M059J (cell line): ENCODE data around the gene BAG1. TPM values are rescaled to one million over a fixed set of nuclear protein-coding genes. Genes with fewer than 3 reads are reported as not detected.

ENCODE experiments used
- DNase-seq: peaks from one replicate; pipeline ENCODE4 v3.0.0-alpha.2; 2012; ENCODE audit warnings: low read depth
- total RNA-seq: library from RNA; depleted of rRNA; stranded (reverse); fragments of >200 nt; shearing (Covaris generic); gene quantifications from 2 replicates; pipeline ENCODE4 v1.2.3, GENCODE V29; 2014; rRNA removed

BAG1 gene
- total RNA-seq, result 60.1 and 72.0 TPM in 2 replicates

DNA sequence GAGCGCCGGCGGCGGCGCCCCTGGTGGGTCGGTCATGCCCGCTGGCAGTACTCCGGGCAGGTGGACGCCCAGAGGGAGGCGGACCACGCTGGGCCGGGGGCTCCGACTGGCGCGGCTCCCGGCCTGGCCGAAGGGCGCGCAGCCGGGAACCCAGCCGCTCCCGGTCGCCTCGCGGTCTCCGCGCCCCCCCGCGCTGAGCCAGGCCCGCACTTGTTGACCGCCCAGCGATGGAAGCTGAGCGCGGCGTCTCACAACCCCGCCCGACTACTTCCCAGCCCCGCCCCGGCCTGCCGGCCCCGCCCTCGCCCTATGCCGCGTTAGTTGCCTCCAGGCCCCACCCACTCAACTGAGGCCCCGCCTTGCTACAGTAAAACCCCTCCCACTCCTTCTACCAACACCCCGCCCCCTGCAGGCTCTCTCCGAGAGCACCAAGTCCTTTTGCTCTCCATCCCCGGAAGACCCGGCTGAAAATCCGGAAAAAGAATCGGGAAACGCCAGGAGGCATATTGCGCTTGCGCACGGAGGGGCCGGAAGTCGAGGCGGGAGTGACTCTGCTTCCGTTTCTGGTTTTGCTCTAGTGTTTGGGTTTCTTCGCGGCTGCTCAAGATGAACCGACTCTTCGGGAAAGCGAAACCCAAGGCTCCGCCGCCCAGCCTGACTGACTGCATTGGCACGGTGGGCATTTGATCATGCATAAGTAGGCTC is at the start of gene BAG1, which contains the start of gene CHMP5:
BAG1 (minus strand) TSS at position 236 of the 705 bp plus-strand sequence.
CHMP5 (plus strand) TSS at position 577 of the 705 bp plus-strand sequence; CDS start at position 607, 30 bp downstream.
- peak; percentile 99 for DNase-seq

DNA sequence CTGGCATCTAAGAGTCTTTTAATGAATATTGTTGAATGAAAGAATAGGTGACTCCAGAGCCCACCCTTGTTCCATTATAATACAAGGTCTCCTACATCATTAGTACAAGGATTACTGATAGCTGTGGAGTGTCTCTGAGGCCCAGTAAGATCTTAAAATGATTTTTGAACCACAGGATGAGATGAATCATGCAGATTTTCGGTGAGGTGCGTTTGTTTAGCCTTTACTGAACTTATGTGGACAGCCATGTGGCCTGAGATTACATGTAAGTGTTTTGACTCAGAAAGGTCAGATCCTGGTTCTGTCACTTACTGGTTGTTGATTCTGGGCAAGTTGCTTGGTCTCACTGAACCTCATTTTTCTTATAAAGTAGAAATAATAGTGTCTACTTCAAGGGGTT is 47.4 kb upstream of the BAG1 start:
- peak; percentile 65 for DNase-seq

DNA sequence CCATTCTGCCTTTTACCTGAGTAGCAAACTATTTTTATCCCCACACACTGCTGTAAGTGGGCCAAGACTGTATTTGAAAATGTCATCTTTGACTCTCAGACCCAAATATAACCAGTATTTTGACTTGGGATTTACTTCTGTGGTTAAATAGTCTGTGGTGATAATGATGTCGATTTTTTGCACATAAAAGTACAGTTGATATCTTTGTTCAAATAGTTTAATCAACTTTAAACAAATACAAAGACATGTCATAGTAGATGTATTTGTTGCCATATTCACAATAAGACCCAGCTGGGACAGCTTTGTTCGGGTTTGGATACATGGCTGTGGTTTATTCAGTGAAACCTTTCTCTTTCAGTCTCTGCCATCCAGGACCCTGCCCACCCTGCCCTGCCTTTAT is 46.2 kb upstream of the BAG1 start:
- no peak for DNase-seq

DNA sequence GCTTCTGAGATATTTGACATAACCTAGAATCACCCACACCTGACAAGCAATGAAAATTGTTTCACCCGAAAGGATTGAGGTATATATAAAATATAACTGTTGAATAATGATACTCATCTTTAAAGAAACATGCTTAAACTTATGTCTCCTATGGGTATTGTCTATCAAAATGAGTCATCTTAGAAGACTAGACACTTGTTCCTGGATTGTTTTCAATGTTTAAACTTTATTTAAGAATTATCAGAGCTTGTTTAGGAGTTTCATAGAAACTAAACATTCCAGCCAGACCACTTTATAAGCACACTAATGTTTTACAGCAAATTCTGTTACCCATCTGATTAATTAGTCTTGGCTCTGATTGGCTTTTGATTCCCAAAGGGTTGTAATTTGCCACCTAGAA is 45.4 kb upstream of the BAG1 start:
- no peak for DNase-seq

DNA sequence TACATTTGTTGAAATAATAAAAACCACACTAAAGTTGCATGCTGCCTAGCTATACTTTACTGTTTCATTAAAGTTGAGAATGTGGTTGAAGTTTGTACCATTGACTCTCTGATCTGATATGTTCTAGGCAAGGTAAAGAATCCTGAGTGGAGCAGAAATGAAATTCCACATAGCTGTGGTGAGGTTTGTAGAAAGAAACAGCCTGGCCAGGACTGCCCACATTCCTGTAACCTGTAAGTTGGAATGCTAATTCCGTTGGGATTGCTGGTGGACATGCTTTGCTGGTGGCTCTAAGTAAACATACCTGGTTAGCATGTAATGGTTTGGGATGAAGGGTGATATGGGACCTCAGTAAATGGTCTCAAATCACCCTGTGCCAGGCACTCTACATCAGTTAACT is 42.6 kb upstream of the BAG1 start:
- no peak for DNase-seq

DNA sequence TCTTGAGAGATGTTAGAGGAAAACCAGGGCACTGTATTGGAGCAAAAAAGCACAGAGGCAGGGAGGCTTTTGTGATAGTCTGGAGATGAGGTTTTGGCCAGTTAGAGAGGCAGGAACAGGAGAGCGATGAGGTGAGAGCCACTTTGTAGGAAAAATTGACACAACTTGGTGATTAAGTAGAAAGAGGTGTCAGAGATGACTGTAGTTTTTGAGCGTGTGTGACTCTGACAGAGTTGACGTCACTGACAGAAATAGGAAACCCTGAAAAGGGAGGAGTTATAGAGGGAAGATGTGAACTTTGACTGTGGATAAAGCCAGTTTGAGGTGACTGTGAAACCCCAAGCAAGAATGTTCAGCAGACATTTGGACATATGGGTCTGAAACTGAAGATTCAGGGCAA is 41.5 kb upstream of the BAG1 start:
- DNase-seq, result no peak

DNA sequence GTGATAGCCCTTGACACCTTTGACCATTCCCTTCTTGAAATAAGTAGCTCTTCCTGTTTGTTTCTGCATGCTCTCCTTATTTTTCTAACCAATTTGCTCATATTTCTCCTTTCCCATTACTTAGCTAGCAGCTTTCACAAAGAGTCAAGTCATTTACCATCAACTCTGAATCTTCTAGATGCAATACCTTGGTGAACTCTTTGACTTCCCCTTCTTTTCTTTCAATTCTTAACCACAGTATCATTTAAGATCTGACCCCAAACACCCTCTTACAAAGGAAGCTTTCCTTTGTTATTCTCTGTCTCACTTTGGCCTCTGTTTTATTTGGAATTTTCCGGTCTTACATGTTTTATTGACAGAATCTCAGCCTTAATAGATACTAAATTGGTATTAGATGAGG is 39.9 kb upstream of the BAG1 start:
- no peak for DNase-seq

DNA sequence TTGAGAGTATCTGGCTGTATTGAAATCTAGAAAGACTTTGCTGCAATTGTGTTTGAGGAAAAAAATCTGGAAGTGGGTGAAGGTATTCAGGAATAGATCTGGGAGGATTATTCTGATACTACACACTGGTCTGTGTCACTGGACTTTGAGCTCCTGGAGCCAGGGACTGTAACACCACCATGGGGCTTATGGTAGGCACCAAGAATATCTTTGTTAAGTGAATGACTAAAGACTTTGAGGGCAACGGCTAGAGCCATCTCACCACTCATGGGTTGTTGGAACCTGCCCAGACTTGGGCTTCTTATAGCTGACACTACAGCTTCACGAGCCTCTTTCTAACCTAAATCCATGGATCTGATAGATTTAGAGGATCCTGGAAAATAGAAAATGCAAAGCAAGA is 36.0 kb upstream of the BAG1 start:
- no peak for DNase-seq

DNA sequence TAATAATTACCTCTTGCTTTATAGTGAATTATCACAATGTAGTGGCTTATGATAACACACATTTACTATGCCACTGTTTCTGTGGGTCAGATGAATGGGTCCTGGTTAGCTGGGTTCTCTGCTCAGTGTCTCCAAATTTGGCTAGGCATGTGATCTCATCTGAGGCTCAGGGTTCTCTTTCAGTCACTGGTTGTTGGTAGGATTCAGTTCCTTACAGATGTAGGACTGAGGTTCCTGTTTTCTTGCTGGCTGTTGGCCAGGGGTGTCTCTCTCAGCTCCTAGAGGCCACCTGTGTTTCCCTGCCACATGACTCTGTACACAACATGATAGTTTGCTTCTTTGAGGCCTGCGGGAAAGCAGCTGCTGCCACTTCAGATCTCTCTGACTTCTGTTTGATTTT is 32.9 kb upstream of the BAG1 start:
- DNase-seq, result no peak

DNA sequence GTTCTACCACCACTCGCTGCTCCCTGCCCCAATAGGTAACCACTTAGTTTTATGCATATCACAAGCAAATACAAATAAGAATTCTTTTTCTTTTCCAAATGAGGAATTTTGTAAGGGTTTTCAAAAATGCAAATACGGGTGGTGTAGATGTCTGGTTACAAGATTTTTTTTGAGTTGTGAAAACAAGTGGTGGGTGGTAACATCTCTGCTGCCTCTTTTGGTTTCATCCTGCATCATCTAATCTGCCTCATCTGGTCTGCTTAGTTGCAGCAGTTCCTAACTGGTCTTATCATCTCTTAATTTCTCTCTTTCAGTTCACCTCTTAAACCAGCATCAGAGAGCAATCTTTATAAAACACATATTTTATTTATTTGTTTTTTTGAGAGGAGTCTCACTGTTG is 31.1 kb upstream of the BAG1 start:
- no peak for DNase-seq

DNA sequence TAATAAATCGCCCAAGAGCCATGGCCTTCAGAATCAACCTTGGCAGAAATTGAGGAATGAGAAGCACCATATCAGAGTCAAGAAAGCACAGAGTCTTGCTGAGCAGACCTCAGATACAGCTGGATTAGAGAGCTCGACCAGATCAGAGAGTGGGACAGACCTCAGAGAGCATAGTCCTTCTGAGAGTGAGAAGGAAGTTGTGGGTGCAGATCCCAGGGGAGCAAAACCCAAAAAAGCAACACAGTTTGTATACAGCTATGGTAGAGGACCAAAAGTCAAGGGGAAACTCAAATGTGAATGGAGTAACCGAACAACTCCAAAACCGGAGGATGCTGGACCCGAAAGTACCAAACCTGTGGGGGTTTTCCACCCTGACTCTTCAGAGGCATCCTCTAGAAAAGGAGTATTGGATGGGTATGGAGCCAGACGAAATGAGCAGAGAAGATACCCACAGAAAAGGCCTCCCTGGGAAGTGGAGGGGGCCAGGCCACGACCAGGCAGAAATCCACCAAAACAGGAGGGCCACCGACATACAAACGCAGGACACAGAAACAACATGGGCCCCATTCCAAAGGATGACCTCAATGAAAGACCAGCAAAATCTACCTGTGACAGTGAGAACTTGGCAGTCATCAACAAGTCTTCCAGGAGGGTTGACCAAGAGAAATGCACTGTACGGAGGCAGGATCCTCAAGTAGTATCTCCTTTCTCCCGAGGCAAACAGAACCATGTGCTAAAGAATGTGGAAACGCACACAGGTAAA is 30.3 kb upstream of the BAG1 start:
- no peak for DNase-seq

DNA sequence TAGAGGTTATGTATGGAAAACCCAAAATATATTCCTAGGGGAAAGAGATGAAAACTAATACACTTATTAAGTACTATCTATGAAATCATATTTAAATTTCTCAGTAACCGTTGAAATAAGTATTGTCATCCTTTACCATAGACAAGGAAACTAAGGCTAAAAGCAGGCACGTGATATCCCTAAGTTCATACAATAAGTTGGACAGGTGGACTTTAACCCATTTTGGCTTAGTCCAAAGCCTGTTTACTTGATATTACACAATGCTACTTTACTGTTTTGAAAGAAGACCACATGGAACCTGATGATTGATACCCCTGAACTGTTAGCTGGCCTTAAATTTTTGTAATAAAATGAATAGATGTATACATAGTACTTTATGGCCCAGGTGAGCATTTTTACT is 29.3 kb upstream of the BAG1 start:
- no peak for DNase-seq

DNA sequence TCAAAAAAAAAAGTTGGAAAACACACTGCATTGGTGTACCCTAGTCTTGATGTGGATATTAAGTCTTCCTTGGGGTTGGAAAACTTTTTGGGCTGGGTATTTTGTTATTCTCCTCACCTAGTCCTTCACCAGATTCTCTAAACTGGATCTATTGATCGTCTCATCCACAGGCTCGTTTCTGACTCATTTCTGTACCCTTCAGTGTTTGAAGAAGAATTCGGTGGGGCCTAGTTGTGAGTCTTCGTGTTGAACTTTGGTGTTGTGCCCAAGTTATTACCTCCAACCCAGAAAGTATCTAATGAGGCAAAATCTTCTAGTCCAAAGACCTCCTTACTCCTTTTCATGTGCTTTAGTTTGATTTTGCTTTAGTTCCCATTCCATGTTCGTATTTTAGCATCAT is 27.4 kb upstream of the BAG1 start:
- DNase-seq, result no peak

DNA sequence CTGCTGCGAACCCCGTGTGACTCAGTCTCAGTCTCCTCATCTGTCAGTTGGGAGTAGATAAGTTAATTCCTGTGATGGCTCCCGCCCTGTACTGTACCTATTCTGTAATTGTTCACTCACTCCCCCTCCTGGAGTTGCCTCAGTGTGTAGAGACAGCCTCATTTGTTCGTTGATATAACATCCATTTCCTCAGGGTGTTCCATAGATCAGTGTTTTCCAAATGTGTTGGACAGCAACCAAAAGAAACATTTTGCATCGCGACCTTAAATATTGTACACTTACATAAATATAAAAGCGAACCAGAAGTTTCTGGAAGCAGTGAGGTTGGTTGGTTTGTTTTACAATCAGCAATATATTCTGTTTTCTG is 26.5 kb upstream of the BAG1 start:
- no peak for DNase-seq

DNA sequence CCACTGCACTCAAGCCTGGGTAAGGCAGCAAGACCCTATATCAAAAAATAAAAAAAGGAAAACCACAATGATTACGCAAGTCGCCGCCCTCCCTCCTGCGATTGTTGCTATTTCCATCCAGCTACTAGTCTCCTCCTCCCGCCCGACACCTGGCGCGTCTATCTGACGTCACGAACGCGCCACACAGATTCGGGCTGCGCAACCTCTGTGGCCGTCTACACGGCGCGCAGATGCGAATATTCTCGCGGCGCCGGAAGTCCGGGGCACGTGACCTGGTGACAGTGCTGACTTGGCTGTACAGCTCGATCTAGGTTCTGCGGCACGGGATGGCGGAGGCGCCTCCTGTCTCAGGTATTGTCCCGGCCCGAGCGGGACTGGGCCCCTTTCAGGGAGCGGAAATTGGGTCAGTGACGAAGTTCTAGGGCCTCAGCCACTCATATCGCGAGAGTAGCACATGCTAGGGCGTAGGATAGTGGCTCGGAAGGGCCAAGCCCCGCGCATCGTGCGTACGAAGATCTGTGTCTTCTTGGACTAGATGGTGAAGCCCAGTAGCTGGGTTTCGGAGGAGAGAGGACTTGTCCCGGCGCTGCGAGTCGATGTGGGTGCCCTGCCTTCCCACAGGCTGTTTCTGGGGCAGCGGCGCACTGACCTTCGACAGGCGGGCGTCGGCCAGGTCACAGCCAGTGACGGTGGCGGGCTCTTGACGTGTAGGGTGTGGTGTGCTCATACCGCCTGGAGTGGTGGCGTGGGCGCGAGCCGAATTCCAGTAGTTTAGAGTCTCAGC is 25.9 kb upstream of the BAG1 start, which contains the start of gene NFX1:
NFX1 (plus strand) TSS at position 270 of the 784 bp plus-strand sequence; CDS start at position 327, 57 bp downstream.
- peak; percentile 99 for DNase-seq

DNA sequence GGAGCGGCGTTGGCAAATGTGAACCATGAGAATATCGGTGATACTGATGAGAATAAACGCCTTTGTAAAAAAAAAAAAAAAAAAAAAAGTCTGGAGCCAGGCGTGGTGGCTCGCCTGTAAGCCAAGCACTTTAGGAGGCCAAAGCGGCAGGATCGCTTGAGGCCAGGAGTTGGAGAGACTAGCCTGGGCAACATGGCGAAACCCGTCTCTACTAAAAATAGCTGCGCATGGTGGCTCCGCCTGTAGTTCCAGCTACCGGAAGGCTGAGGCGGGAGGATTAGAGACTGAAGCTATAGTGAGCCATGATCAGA is 25.4 kb upstream of the BAG1 start:
- DNase-seq, result no peak

DNA sequence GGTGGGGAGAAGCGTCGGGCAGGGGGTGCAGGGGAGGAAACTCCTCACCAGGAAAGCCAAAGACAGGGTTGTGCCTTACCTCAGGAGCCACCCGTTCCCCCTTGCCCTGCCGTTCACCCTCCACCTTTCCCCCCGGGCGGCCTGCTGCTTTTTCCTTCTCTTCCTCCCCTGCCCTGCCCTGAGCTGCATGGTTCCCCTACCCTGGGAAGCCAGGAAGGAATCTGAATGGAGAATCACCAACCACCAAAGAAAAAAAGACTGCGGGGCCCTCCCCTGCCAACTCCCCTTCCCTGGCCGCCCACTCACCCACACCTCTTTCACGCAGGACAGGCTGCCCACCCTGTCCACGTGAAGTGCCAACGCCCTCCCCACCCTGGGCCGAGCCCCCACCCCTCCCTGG is 25.0 kb upstream of the BAG1 start:
- no peak for DNase-seq

DNA sequence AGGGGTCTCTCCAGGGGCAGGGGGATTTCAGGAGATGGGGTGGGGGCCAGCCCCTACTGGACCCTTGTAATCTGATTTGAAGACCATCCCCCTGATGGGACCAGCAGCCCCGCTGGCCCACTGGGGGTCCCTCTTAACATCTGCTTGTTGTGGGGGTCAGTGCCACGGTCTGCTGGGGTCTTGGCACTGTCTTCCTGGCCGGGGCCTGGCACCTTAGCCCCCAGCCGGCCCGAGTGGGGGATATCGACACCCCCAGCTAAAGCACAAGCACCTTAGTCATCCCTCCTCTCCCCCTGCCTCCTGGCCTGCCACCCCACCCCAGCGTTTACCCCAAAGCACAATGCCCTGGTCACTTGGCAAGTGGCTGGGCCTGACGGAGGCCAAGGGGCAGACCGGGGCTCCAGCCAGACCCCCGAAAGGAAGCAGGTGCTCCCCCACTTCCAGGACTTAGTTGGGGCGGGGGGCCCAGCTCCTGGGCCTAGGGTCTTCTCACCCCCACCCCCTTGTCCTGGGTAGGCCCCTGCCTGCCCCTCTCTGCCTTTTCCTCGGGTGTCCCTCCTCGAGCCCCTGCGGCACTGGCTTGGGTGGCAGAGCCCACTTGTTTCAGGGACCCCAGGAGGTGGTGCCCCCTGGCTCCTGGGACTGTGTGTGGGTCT is 24.4 kb upstream of the BAG1 start:
- DNase-seq, result no peak

DNA sequence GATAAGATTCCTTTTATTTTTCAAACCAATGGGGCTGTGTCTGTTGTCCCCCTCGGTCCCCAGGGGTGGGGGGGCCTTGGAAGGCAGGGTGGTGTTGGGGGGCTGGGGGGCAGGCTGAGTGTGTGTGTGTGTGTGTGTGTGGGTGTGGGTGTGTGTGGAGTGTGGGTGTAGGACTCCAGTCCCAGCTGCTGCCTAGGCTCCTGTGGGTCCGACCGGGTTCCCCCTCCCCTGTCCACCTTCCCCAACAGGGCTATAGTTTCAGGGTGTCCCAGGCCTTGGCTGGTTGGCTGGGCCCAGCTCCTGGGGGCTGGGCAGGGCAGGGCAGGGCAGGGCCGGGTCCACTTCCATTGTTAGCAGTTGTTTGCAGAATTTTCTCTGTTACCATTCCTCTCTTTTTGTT is 23.7 kb upstream of the BAG1 start:
- DNase-seq, result no peak

DNA sequence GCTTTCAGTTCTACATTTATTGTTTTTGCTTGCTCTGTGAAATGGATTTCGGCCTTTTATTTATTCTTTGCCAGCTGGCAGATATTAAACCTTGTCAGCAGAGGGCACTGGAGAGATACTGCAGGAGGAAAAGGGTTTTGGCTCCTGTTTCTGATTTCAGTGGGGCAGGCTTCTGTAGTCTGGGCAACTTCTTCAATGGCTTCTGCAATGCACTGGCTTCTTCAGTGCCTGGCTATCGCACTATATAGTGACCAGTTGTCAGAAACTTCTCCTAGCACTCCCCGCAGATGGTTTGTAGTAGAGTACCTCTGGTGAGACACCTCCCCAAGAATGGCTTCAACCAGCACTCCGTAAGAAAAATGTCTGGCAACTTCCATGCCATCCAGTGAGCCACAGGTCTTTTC is 22.6 kb upstream of the BAG1 start:
- DNase-seq, result peak; percentile 75

DNA sequence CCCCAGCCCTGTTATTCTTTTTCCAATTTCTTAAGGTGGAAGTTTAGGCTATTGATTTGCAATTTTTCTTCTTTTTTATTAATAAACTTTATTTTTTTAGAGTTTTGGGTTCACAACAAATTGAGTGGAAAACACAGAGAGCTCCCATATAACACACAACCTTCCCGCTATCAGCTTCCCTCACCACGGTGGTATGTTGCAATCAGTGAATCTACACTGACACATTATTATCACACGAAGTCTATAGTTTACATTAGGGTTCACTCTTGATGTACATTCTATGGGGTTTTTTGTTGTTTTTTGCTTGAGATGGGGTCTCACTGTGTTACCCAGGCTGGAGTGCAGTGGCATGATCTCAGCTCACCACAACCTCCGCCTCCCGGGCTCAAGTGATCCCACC is 21.0 kb upstream of the BAG1 start:
- no peak for DNase-seq

DNA sequence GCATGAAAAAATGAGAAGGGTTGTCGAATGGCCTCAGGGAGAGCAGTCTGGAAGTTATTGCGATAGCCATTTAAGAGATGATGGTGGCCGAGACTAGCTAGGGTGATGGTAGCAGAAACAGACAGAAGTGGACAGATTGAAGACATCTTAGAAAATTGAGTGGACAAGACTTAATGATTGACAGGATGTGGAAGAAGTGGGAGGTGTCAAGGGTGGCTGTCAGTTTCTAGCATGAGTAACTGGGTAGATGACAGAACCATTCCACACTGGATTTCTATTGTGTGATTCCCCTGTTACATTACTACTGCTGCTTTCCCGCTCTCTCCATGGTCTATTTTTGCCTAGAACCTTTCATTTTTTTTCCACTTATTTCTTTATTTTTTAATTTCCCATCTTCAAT is 13.0 kb upstream of the BAG1 start:
- no peak for DNase-seq
